Fibroblast of lung (primary cell): ENCODE data around the gene AADAT.

Experiments used
- EZH2 ChIP-seq: IDR thresholded peaks from 2 replicates; pipeline ENCODE4 v1.5.1; 2012; ENCODE audit warnings: low read length, control low read depth, mild to moderate bottlenecking; ENCODE audit errors: missing control alignments
- TF ChIP-seq, protein P1 (sequence below), 2 donors: IDR thresholded peaks in 1 of 2; conservative IDR thresholded peaks in 1 of 2; 1 replicate in 1 of 2; 2 replicates in 1 of 2; pipeline ENCODE4 v1.5.1; 2011 to 2012; ENCODE audit warnings: low read length in 2 of 2, control low read depth in 1 of 2, inconsistent platforms in 1 of 2, low read depth in 1 of 2, mild to moderate bottlenecking in 1 of 2

DNA sequence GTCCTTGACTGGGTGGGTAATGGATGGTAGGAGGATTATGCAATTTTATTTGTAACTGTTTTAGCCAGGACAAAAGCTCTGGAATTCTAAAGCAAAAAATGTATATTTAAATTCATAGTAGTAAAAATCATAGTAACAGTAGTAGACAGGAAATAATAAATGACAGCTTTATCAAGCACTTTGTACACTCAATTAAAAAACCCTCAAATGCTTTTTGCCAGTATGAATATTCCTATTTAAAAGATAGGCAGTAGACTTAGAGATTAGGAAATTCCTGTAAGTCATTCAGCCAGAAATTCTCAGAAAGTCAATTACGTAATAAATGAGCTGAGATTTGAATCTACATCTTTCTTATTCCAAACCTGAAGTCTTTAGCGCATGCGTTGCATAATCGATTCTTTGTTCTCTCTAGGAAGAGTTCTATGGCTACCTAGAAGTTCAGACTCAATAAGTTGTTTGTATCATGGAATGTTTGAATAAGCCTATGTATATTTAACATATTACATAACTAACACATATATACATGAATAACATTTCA is 2.5 kb downstream of the AADAT start:
- TF ChIP-seq, protein P1, sequence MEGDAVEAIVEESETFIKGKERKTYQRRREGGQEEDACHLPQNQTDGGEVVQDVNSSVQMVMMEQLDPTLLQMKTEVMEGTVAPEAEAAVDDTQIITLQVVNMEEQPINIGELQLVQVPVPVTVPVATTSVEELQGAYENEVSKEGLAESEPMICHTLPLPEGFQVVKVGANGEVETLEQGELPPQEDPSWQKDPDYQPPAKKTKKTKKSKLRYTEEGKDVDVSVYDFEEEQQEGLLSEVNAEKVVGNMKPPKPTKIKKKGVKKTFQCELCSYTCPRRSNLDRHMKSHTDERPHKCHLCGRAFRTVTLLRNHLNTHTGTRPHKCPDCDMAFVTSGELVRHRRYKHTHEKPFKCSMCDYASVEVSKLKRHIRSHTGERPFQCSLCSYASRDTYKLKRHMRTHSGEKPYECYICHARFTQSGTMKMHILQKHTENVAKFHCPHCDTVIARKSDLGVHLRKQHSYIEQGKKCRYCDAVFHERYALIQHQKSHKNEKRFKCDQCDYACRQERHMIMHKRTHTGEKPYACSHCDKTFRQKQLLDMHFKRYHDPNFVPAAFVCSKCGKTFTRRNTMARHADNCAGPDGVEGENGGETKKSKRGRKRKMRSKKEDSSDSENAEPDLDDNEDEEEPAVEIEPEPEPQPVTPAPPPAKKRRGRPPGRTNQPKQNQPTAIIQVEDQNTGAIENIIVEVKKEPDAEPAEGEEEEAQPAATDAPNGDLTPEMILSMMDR (conservative IDR thresholded peaks at IDR 0.05 in 1 of 2, IDR thresholded peaks at IDR 0.05 in 1 of 2; ENCODE audit: low read depth in 1 of 2, low read length in 2 of 2): no peak
- TF ChIP-seq EZH2: no peak
